Coronary artery (tissue), 2 donors: ENCODE results near the gene MED20.

Experiments used
- DNase-seq: peaks from one replicate; pipeline ENCODE4 v3.0.0-alpha.2; 2017; ENCODE audit warnings: low spot score
- H3K27ac ChIP-seq, 2 donors: fragments of 200-600 bp; sonication (generic); one replicate each; pipeline ENCODE4 v1.5.1; 2016 to 2019
- H3K4me3 ChIP-seq: fragments of 200-600 bp; sonication (generic); 2 replicates; pipeline ENCODE4 v1.5.1; 2016; ENCODE audit warnings: mild to moderate bottlenecking, moderate library complexity
- CTCF ChIP-seq: fragments of 200-600 bp; sonication (generic); IDR thresholded peaks from one replicate; pipeline ENCODE4 v1.5.1; 2019; ENCODE audit warnings: antibody characterized with exemption

MED20 gene

GRCh38 chr6:41940759-41941279, 19.9 kb upstream of the MED20 start:
- peak overlapping the region; percentile 92 for H3K4me3 ChIP-seq
- DNase-seq = peak; percentile 76
- no peak for TF ChIP-seq CTCF
- H3K27ac ChIP-seq = peak overlapping the region; percentile 61 to 87

DNA sequence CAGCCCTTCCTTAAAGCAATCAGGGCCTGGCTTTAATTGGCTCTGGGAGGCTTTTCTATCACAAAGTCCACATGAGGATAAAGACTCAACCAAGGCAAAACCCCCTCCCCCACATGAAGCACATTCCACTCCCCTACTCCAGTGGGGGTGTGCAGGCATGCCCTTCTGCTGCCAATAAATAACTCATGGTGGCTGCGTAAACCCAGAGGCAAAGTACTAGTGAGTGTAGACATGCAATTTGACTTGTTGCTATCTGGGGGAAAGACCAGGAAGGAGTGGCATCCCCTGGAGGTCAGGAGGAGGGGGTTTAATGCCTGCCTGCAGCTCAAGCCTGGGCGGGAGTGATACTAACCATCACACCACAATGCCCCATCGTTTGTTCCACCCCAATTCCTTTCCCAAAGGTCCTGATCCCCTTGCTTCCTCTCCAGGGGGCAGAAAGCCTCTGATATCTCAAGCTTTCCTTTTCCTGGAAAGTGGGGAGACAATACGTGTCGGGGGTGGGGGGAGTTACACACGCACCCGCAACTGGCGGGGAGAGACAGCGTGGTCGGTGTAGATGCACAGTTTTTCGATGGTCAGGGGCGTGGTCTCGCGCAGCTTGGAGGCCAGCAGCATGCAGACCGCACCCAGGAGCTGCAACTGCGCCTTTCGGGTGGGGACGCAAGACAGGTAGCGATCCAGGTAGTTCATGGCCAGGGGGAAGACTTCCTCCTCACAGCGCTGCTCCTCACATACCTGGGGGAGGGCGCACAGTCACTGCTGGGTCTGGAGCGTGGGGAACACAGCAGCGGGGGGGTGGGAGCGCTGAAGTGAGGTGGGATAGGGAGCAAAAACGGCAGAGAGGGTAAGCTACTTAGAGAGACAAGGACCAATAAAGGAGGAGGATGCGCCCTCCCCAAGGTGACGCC, 19.2 kb upstream of the MED20 start:
- no peak for TF ChIP-seq CTCF
- peak overlapping the region; percentile 61 to 87 for H3K27ac ChIP-seq
- peak overlapping the region; percentile 92 for H3K4me3 ChIP-seq
- DNase-seq = no peak

- H3K4me3 ChIP-seq = peak overlapping the region; percentile 92
- no peak for TF ChIP-seq CTCF
- H3K27ac ChIP-seq = peak overlapping the region in 1 of 2 donors; percentile 87
- DNase-seq = peak; percentile 76
Observed at GRCh38 chr6:41939176-41939847, 18.4 kb upstream of the MED20 start.

DNA sequence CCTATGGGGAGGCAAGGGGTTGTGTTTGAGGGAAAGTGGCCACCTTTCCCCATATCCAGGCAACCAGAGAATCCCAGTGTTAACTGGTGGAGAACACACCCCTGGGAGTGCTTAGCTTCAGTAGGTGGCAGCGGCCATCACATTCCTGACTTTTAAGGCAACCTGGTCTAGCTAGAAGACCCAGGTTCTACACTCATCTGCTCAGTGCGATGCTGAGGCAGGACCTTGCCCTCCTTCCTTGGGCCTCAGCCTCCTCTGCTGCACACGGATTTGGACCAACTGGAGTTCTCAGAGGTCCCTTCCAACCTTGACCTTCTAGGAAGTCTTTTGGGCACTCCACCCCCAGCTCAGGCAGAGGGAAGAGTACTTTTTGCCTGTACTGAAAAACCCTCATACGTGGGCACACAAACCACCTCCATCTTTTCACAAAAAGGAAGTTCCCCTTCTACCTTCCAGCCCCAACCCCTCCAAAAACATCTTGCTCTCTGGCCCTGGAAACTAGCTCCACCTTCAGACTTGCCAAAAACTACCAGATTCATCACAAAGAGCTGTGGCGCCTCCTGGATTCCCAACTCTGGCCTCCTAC, 17.7 kb upstream of the MED20 start:
- no peak for TF ChIP-seq CTCF
- peak overlapping the region; percentile 92 for H3K4me3 ChIP-seq

GRCh38 chr6:41937861-41938574, 17.1 kb upstream of the MED20 start:
- no peak overlapping the region for H3K4me3 ChIP-seq
- no peak for DNase-seq

More for the DNA sequence above, 17.7 kb upstream of the MED20 start:
- no peak for DNase-seq
- H3K27ac ChIP-seq = peak overlapping the region in 1 of 2 donors; percentile 87

More at GRCh38 chr6:41937861-41938574, 17.1 kb upstream of the MED20 start:
- TF ChIP-seq CTCF = no peak
- H3K27ac ChIP-seq = peak overlapping the region in 1 of 2 donors; percentile 87
